Panc1 (cell line): Measurements from ENCODE around the gene PPIP5K1.

Experiments
- POLR2AphosphoS5 ChIP-seq: IDR thresholded peaks from 2 replicates; pipeline ENCODE4 v1.6.1; 2012; ENCODE audit warnings: mild to moderate bottlenecking, low read depth, low read length, moderate library complexity
- REST ChIP-seq, 2 experiments: IDR thresholded peaks; 2 replicates each; pipeline ENCODE4 v1.6.1; 2011 to 2012; ENCODE audit warnings: low read depth in 2 of 2, control low read depth in 1 of 2, low read length in 1 of 2, mild to moderate bottlenecking in 1 of 2, moderate library complexity in 1 of 2; ENCODE audit not compliant: insufficient read depth in 1 of 2
- SIN3A ChIP-seq: IDR thresholded peaks from 2 replicates; pipeline ENCODE4 v1.6.1; 2012; ENCODE audit warnings: low read depth, mild to moderate bottlenecking, low read length, moderate library complexity, borderline replicate concordance; ENCODE audit not compliant: insufficient read depth
- TF ChIP-seq, protein P1 (sequence below): fragments of 450-650 bp; IDR thresholded peaks from 2 replicates; pipeline ENCODE4 v1.5.1; 2017; ENCODE audit warnings: mild to moderate bottlenecking

- TF ChIP-seq POLR2AphosphoS5 (no peak), REST (IDR thresholded peaks at IDR 0.05; ENCODE audit: insufficient read depth in 1 of 2, low read depth in 2 of 2, low read length in 1 of 2) (no peak), SIN3A (no peak)
- TF ChIP-seq, protein P1, sequence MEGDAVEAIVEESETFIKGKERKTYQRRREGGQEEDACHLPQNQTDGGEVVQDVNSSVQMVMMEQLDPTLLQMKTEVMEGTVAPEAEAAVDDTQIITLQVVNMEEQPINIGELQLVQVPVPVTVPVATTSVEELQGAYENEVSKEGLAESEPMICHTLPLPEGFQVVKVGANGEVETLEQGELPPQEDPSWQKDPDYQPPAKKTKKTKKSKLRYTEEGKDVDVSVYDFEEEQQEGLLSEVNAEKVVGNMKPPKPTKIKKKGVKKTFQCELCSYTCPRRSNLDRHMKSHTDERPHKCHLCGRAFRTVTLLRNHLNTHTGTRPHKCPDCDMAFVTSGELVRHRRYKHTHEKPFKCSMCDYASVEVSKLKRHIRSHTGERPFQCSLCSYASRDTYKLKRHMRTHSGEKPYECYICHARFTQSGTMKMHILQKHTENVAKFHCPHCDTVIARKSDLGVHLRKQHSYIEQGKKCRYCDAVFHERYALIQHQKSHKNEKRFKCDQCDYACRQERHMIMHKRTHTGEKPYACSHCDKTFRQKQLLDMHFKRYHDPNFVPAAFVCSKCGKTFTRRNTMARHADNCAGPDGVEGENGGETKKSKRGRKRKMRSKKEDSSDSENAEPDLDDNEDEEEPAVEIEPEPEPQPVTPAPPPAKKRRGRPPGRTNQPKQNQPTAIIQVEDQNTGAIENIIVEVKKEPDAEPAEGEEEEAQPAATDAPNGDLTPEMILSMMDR = no peak
Measured at GRCh38 chr15:43505738-43506137, 84.3 kb downstream of the PPIP5K1 start.
